ENCODE measurements around the gene UBE2G2. TPM values are rescaled to one million over a fixed set of nuclear protein-coding genes. Genes with fewer than 3 reads are reported as not detected.

UBE2G2 gene
- total RNA-seq, 1 experiment from 2014 or later: 121 TPM

- WGBS (ENCODE audit: extremely low coverage, insufficient read length, low lambda C conversion rate): no CpG with 5 or more reads among the region's 61 CpGs
- Histone ChIP-seq H3K27me3 (ENCODE audit: insufficient read depth, low read length) (no peaks in the 10 kb centered on the region; the same call in 1 of the 2 replicates), H3T11ph (ENCODE audit: low read length) (no peak overlapping the region), H3K56ac (ENCODE audit: insufficient read length, low read depth, low read length) (no peak overlapping the region), H3K4me1 (ENCODE audit: insufficient read depth, low read length) (no peaks in the 10 kb centered on the region), H3K23ac (ENCODE audit: insufficient read length, low read depth, low read length) (no peak overlapping the region), H4K20me1 (ENCODE audit: control insufficient read depth, insufficient read depth, insufficient read length) (no peaks in the 10 kb centered on the region), H3K9ac (ENCODE audit: extremely low read depth, insufficient read length, low read length) (no peak overlapping the region), H2BK120ac (ENCODE audit: low read depth, low read length, poor library complexity, severe bottlenecking) (no peak overlapping the region), H2BK12ac (ENCODE audit: insufficient read length, low read depth, low read length) (no peak overlapping the region), H4K8ac (replicated peaks; ENCODE audit: insufficient read length, low read depth, low read length) (no peak overlapping the region), H3K23me2 (ENCODE audit: insufficient read length, low read depth, low read length, poor library complexity, severe bottlenecking) (no peaks in the 10 kb centered on the region), H2AK5ac (ENCODE audit: insufficient read length, low read length) (no peak overlapping the region), H3K27ac (ENCODE audit: insufficient read length, low read depth, low read length) (no peak overlapping the region), H4K91ac (ENCODE audit: insufficient read length, low read depth, low read length) (no peak overlapping the region), H4K5ac (ENCODE audit: insufficient read length, low read depth, low read length) (no peak overlapping the region), H2AFZ (ENCODE audit: low read length) (no peak overlapping the region), H3K79me1 (ENCODE audit: insufficient read depth, low read depth, low read length, poor library complexity, severe bottlenecking) (no peaks in the 10 kb centered on the region), H3K4me2 (ENCODE audit: insufficient read depth, insufficient read length, low read length) (peak overlapping the region; percentile 40), H2BK20ac (ENCODE audit: low read depth, low read length, poor library complexity, severe bottlenecking) (no peak overlapping the region), H3K14ac (ENCODE audit: insufficient read depth, low read length) (peak overlapping the region; percentile 0), H3K79me2 (ENCODE audit: insufficient read depth, low read length) (no peaks in the 10 kb centered on the region), H3K18ac (ENCODE audit: insufficient read length, low read depth, low read length) (peak overlapping the region; percentile 74), H3K9me3 (ENCODE audit: control insufficient read depth, low read depth, low read length) (no peaks in the 10 kb centered on the region), H2BK15ac (ENCODE audit: low read depth, low read length) (no peak overlapping the region), H3K4ac (ENCODE audit: low read depth, low read length) (no peak overlapping the region), H2BK5ac (ENCODE audit: insufficient read length, low read length) (no peak overlapping the region)
- Mint-ChIP-seq H3K4me1 (peaks cover 15 to 20% of the 10 kb centered on the region in 2 experiments), H3K27ac (peak overlapping the region in 1 of 3 experiments; percentile 77; a peak in 2 of 7 replicates), H3K4me3 (peak overlapping the region; percentile 19 to 58; a peak in 3 of 5 replicates), H3K36me3 (ENCODE audit: insufficient read depth in 1 of 3, low read depth in 3 of 3) (no peaks in the 10 kb centered on the region), H3K9me3 (peaks cover 0 to 4% of the 10 kb centered on the region in 2 experiments; a peak in 2 of 5 replicates), H3K27me3 (ENCODE audit: low read depth) (peaks cover 24% of the 10 kb centered on the region)
- TF ChIP-seq, protein P1, sequence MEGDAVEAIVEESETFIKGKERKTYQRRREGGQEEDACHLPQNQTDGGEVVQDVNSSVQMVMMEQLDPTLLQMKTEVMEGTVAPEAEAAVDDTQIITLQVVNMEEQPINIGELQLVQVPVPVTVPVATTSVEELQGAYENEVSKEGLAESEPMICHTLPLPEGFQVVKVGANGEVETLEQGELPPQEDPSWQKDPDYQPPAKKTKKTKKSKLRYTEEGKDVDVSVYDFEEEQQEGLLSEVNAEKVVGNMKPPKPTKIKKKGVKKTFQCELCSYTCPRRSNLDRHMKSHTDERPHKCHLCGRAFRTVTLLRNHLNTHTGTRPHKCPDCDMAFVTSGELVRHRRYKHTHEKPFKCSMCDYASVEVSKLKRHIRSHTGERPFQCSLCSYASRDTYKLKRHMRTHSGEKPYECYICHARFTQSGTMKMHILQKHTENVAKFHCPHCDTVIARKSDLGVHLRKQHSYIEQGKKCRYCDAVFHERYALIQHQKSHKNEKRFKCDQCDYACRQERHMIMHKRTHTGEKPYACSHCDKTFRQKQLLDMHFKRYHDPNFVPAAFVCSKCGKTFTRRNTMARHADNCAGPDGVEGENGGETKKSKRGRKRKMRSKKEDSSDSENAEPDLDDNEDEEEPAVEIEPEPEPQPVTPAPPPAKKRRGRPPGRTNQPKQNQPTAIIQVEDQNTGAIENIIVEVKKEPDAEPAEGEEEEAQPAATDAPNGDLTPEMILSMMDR (conservative IDR thresholded peaks at IDR 0.05): no peak
- DNase-seq: peak; percentile 51
Observed at GRCh38 chr21:44723177-44724131, 78.2 kb downstream of the UBE2G2 start.

Measured in H9 (cell line).